HCT116 (cell line): Measurements from ENCODE around the gene RASSF5. TPM values are rescaled to one million over a fixed set of nuclear protein-coding genes. Genes with fewer than 3 reads are reported as not detected.

ENCODE experiments used
- ATAC-seq: fragments of 200-7000 bp; cut with Tn5 transposase; 2 replicates; pipeline ENCODE4 v1.9.1; 2020; ENCODE audit warnings: mild to moderate bottlenecking, moderate library complexity
- BruUV-seq: library from RNA; stranded (reverse); fragments of 400-500 nt; replicated peaks from 2 replicates; lab custom pipeline; 2021; lab: Mats Ljungman, UMichigan
- CTCF ChIA-PET: fragments of 300-600 bp; sonication (Branson Sonifier 250); formaldehyde crosslinking; loops from one replicate; lab custom pipeline; 2021; ENCODE audit warnings: antibody characterized with exemption; lab: Charles Lee
- POLR2A ChIA-PET: fragments of 300-600, 350-600 bp; sonication (Branson Sonifier 250); formaldehyde crosslinking; loops from one replicate; lab custom pipeline; 2021; ENCODE audit warnings: antibody characterized with exemption; lab: Charles Lee
- RAD21 ChIA-PET, 2 experiments: fragments of 300-600 bp; sonication (Branson Sonifier 250); formaldehyde crosslinking; loops; one replicate each; lab custom pipeline; 2023; ENCODE audit warnings: low total read pairs in 2 of 2; ENCODE audit not compliant: uncharacterized antibody in 2 of 2, unreplicated experiment in 2 of 2, low non-redundant PET in 1 of 2; lab: Charles Lee
- DNase-seq: peaks from one replicate; pipeline ENCODE4 v3.0.0-alpha.2; 2010; ENCODE audit warnings: low read depth, low spot score
- H2AFZ ChIP-seq: fragments of 200-600 bp; shearing (Covaris generic), sonication (generic); 2 replicates; pipeline ENCODE4 v1.6.1; 2017; ENCODE audit warnings: low read depth, mixed run types, mixed read lengths, antibody characterized with exemption, low read length; ENCODE audit not compliant: poor library complexity, severe bottlenecking
- H3K27ac ChIP-seq: 2 replicates; pipeline ENCODE4 v1.5.1; 2012; ENCODE audit warnings: low read depth, low read length
- H3K27me3 ChIP-seq: fragments of 200-600 bp; sonication (generic); 2 replicates; pipeline ENCODE4 v1.6.1; 2016; ENCODE audit warnings: mixed run types, low read length, mixed read lengths; ENCODE audit not compliant: insufficient read depth
- H3K36me3 ChIP-seq, 2 experiments: fragments of 200-500 bp in 1 of 2; fragments of 200-600 bp in 1 of 2; sonication (Bioruptor generic) in 1 of 2; sonication (generic) in 1 of 2; 2 replicates each; pipeline versions ENCODE4 v1.5.1 to v1.6.1; 2014 to 2016; ENCODE audit warnings: low read length in 2 of 2, inconsistent platforms in 1 of 2, mixed read lengths in 1 of 2, mixed run types in 1 of 2; ENCODE audit not compliant: insufficient read depth in 2 of 2, control insufficient read depth in 1 of 2
- H3K4me1 ChIP-seq, 2 experiments: fragments of 200-600 bp in 1 of 2; sonication (generic) in 1 of 2; 2 replicates each; pipeline versions ENCODE4 v1.5.1 to v1.6.1; 2012 to 2017; ENCODE audit warnings: low read length in 2 of 2, inconsistent platforms in 1 of 2, mild to moderate bottlenecking in 1 of 2, mixed read lengths in 1 of 2, mixed run types in 1 of 2, moderate library complexity in 1 of 2; ENCODE audit not compliant: insufficient read depth in 2 of 2, control insufficient read depth in 1 of 2
- H3K4me2 ChIP-seq: fragments of 200-600 bp; sonication (generic); 2 replicates; pipeline ENCODE4 v1.6.1; 2017; ENCODE audit warnings: mixed run types, low read length, mixed read lengths
- H3K4me3 ChIP-seq, 2 experiments: fragments of 200-600 bp in 1 of 2; sonication (generic) in 1 of 2; replicated peaks in 1 of 2; 2 replicates each; pipeline ENCODE4 v1.5.1; 2011 to 2016; ENCODE audit warnings: low read length in 2 of 2, control low read depth in 1 of 2, low read depth in 1 of 2, mild to moderate bottlenecking in 1 of 2, mixed read lengths in 1 of 2, mixed run types in 1 of 2
- H3K79me2 ChIP-seq: fragments of 200-600 bp; sonication (generic); 2 replicates; pipeline ENCODE4 v1.6.1; 2017; ENCODE audit warnings: mild to moderate bottlenecking, mixed run types, low read length, moderate library complexity, mixed read lengths; ENCODE audit not compliant: insufficient read depth
- H3K9ac ChIP-seq: fragments of 200-600 bp; sonication (generic); 2 replicates; pipeline ENCODE4 v1.6.1; 2016; ENCODE audit warnings: low read length, mixed read lengths
- H3K9me2 ChIP-seq: fragments of 200-600 bp; sonication (generic), shearing (Covaris generic); 2 replicates; pipeline ENCODE4 v1.6.1; 2017; ENCODE audit warnings: mixed run types, mild to moderate bottlenecking, moderate library complexity; ENCODE audit not compliant: insufficient read depth
- H3K9me3 ChIP-seq, 2 experiments: fragments of 200-500 bp in 1 of 2; fragments of 200-600 bp in 1 of 2; sonication (Bioruptor generic) in 1 of 2; sonication (generic) in 1 of 2; 2 replicates each; pipeline ENCODE4 v1.6.1; 2014 to 2017; ENCODE audit warnings: low read length in 2 of 2, mixed read lengths in 2 of 2, inconsistent platforms in 1 of 2, low read depth in 1 of 2, mild to moderate bottlenecking in 1 of 2, mixed run types in 1 of 2, moderate library complexity in 1 of 2; ENCODE audit not compliant: control insufficient read depth in 1 of 2, insufficient read depth in 1 of 2
- H4K20me1 ChIP-seq: fragments of 200-600 bp; sonication (generic), shearing (Covaris generic); 2 replicates; pipeline ENCODE4 v1.6.1; 2017; ENCODE audit warnings: mixed run types, mild to moderate bottlenecking, moderate library complexity; ENCODE audit not compliant: insufficient read depth
- ATF3 ChIP-seq: IDR thresholded peaks from 2 replicates; pipeline ENCODE4 v1.6.1; 2012
- CEBPB ChIP-seq: IDR thresholded peaks from 2 replicates; pipeline ENCODE4 v1.6.1; 2012; ENCODE audit warnings: low read depth
- ELF1 ChIP-seq: IDR thresholded peaks from 2 replicates; pipeline ENCODE4 v1.6.1; 2012; ENCODE audit warnings: low read depth, borderline replicate concordance
- EZH2 ChIP-seq: fragments of 200-600 bp; sonication (generic); IDR thresholded peaks from 2 replicates; pipeline ENCODE4 v1.6.1; 2017; ENCODE audit warnings: antibody characterized with exemption, mixed run types
- EZH2phosphoT487 ChIP-seq: fragments of 200-600 bp; IDR thresholded peaks from 2 replicates; pipeline ENCODE4 v1.6.1; 2018; ENCODE audit warnings: antibody characterized with exemption, borderline replicate concordance
- FOSL1 ChIP-seq: IDR thresholded peaks from 2 replicates; pipeline ENCODE4 v1.6.1; 2012; ENCODE audit warnings: low read depth
- JUND ChIP-seq: IDR thresholded peaks from 2 replicates; pipeline ENCODE4 v1.6.1; 2012
- MAX ChIP-seq: IDR thresholded peaks from 2 replicates; pipeline ENCODE4 v1.6.1; 2012
- POLR2A ChIP-seq: IDR thresholded peaks from 2 replicates; pipeline ENCODE4 v1.7.0; 2011; ENCODE audit warnings: borderline replicate concordance; ENCODE audit not compliant: insufficient read depth, insufficient read length; ENCODE audit errors: extremely low read depth
- POLR2AphosphoS5 ChIP-seq: IDR thresholded peaks from 2 replicates; pipeline ENCODE4 v1.6.1; 2011; ENCODE audit warnings: mild to moderate bottlenecking, low read depth, low read length, moderate library complexity
- RAD21 ChIP-seq: IDR thresholded peaks from 2 replicates; pipeline ENCODE4 v1.6.1; 2012; ENCODE audit warnings: low read depth, mild to moderate bottlenecking
- REST ChIP-seq: IDR thresholded peaks from 2 replicates; pipeline ENCODE4 v1.6.1; 2012; ENCODE audit warnings: low read depth
- SIN3A ChIP-seq: IDR thresholded peaks from 2 replicates; pipeline ENCODE4 v1.6.1; 2012; ENCODE audit warnings: low read depth
- SP1 ChIP-seq: IDR thresholded peaks from 2 replicates; pipeline ENCODE4 v1.6.1; 2012; ENCODE audit warnings: low read depth
- TCF7L2 ChIP-seq: IDR thresholded peaks from 2 replicates; pipeline ENCODE4 v1.7.0; 2011; ENCODE audit warnings: borderline replicate concordance, inconsistent platforms; ENCODE audit not compliant: insufficient read depth, insufficient read length; ENCODE audit errors: extremely low read depth
- ZFX ChIP-seq: fragments of 450-650 bp; IDR thresholded peaks from 2 replicates; pipeline ENCODE4 v1.6.1; 2017
- ZNF274 ChIP-seq: fragments of 200-500 bp; sonication (Bioruptor generic); IDR thresholded peaks from 2 replicates; pipeline ENCODE4 v1.6.1; 2014; ENCODE audit warnings: mild to moderate bottlenecking, low read depth, low read length, inconsistent platforms
- intact Hi-C: fragments of 100-400 bp; cut with micrococcal nuclease; formaldehyde crosslinking; loops from 2 replicates; pipeline ENCODE4 v1.10.0; 2022
- total RNA-seq: library from RNA; stranded (reverse); gene quantifications from one replicate; pipeline ENCODE4 v1.2.1, GENCODE V29; 2021; ENCODE audit not compliant: unreplicated experiment
- TF ChIP-seq, protein P1 (sequence below), 3 experiments: fragments of 200-600 bp in 1 of 3; sonication (generic) in 1 of 3; IDR thresholded peaks in 2 of 3; conservative IDR thresholded peaks in 1 of 3; 2 replicates each; pipeline ENCODE4 v1.5.1; 2012 to 2017; ENCODE audit warnings: low read depth in 2 of 3, low read length in 2 of 3, antibody characterized with exemption in 1 of 3, borderline replicate concordance in 1 of 3, control low read depth in 1 of 3, mild to moderate bottlenecking in 1 of 3, mixed read lengths in 1 of 3, mixed run types in 1 of 3, moderate library complexity in 1 of 3; ENCODE audit not compliant: insufficient read depth in 1 of 3
- TF ChIP-seq, protein P2 (sequence below): IDR thresholded peaks from 2 replicates; pipeline ENCODE4 v1.6.1; 2011; ENCODE audit warnings: mild to moderate bottlenecking, low read length, moderate library complexity; ENCODE audit not compliant: insufficient replicate concordance; ENCODE audit errors: extremely low read depth

The RASSF5 gene
- total RNA-seq, 1 experiment from 2014 or later, result 5.4 TPM

DNA sequence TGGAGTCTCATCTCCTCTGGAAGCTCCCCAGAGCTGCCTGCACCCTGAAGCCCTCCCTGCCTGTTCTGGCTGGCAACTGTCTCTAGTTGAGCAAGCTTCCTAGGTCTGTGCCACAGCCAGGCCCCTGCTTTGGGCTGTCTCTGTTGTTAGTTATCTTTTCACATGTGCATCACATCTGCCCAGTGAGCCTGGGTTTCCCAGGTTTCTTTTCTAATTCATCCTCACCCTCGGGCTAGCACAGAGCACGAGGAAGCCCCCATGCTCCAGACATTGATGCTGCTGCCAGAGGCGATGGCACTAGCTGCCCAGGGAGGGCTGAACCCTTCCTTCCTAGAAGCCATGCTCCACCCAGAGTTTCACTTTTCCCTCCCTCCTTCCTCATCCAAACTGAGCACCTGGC, 27.2 kb downstream of the RASSF5 start:
- H3K4me3 ChIP-seq, result no peak overlapping the region
- POLR2A ChIA-PET, result interaction anchor here (1.1 kb wide), 1 partner anchor 11 kb away, joined by 4 read pairs; no protein-coding TSS in a partner anchor
- no peaks in the 10 kb centered on the region for H4K20me1 ChIP-seq
- H3K4me1 ChIP-seq, result no peaks in the 10 kb centered on the region
- no TSS peak for BruUV-seq
- intact Hi-C loops, result no loop called here
- no peak overlapping the region for H3K4me2 ChIP-seq
- ATAC-seq (no peak), DNase-seq (no peak)
- no peak overlapping the region for H3K27ac ChIP-seq
- H2AFZ ChIP-seq, result no peak overlapping the region
- TF ChIP-seq EZH2, result no peak
- TF ChIP-seq REST, result no peak
- TF ChIP-seq JUND, result no peak
- TF ChIP-seq ZFX, result no peak
- TF ChIP-seq, protein P1, sequence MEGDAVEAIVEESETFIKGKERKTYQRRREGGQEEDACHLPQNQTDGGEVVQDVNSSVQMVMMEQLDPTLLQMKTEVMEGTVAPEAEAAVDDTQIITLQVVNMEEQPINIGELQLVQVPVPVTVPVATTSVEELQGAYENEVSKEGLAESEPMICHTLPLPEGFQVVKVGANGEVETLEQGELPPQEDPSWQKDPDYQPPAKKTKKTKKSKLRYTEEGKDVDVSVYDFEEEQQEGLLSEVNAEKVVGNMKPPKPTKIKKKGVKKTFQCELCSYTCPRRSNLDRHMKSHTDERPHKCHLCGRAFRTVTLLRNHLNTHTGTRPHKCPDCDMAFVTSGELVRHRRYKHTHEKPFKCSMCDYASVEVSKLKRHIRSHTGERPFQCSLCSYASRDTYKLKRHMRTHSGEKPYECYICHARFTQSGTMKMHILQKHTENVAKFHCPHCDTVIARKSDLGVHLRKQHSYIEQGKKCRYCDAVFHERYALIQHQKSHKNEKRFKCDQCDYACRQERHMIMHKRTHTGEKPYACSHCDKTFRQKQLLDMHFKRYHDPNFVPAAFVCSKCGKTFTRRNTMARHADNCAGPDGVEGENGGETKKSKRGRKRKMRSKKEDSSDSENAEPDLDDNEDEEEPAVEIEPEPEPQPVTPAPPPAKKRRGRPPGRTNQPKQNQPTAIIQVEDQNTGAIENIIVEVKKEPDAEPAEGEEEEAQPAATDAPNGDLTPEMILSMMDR (IDR thresholded peaks at IDR 0.05 in 2 of 3, conservative IDR thresholded peaks at IDR 0.05 in 1 of 3; ENCODE audit: borderline replicate concordance in 1 of 3, insufficient read depth in 1 of 3, low read depth in 2 of 3, low read length in 2 of 3), result no peak
- TF ChIP-seq TCF7L2, result no peak
- no peak for TF ChIP-seq MAX
- no peak for TF ChIP-seq ELF1
- TF ChIP-seq ZNF274, result no peak
- TF ChIP-seq FOSL1, result no peak
- no peak for TF ChIP-seq ATF3
- no peak for TF ChIP-seq SIN3A
- TF ChIP-seq CEBPB, result no peak
- TF ChIP-seq POLR2A, result no peak
- no peak for TF ChIP-seq RAD21
- no peak for TF ChIP-seq EZH2phosphoT487
- TF ChIP-seq, protein P2, sequence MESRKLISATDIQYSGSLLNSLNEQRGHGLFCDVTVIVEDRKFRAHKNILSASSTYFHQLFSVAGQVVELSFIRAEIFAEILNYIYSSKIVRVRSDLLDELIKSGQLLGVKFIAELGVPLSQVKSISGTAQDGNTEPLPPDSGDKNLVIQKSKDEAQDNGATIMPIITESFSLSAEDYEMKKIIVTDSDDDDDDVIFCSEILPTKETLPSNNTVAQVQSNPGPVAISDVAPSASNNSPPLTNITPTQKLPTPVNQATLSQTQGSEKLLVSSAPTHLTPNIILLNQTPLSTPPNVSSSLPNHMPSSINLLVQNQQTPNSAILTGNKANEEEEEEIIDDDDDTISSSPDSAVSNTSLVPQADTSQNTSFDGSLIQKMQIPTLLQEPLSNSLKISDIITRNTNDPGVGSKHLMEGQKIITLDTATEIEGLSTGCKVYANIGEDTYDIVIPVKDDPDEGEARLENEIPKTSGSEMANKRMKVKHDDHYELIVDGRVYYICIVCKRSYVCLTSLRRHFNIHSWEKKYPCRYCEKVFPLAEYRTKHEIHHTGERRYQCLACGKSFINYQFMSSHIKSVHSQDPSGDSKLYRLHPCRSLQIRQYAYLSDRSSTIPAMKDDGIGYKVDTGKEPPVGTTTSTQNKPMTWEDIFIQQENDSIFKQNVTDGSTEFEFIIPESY, result no peak
- no peak for TF ChIP-seq POLR2AphosphoS5
- TF ChIP-seq SP1, result no peak
- no peaks in the 10 kb centered on the region for H3K27me3 ChIP-seq
- H3K79me2 ChIP-seq, result no peaks in the 10 kb centered on the region
- H3K9me2 ChIP-seq, result no peaks in the 10 kb centered on the region
- RAD21 ChIA-PET, result no interaction called here
- no peak overlapping the region for H3K9ac ChIP-seq
- CTCF ChIA-PET, result interaction anchor here (2.4 kb wide), 1 partner anchor 11 kb away, joined by 17 read pairs; no protein-coding TSS in a partner anchor
- H3K36me3 ChIP-seq, result no peaks in the 10 kb centered on the region
- no peaks in the 10 kb centered on the region for H3K9me3 ChIP-seq
